H1 (cell line): ENCODE measurements around the gene RANBP9. TPM values are rescaled to one million over a fixed set of nuclear protein-coding genes. Genes with fewer than 3 reads are reported as not detected.

Experiments
- CTCF ChIA-PET: fragments of 300-600 bp; sonication (Branson Sonifier 250); formaldehyde crosslinking; loops from one replicate; lab custom pipeline; 2021; ENCODE audit not compliant: partially characterized antibody; lab: Charles Lee
- POLR2A ChIA-PET: fragments of 300-600 bp; sonication (Branson Sonifier 250); formaldehyde crosslinking; loops from one replicate; lab custom pipeline; 2021; ENCODE audit warnings: inconsistent platforms; ENCODE audit not compliant: partially characterized antibody; lab: Charles Lee
- DNase-seq, 2 experiments: peaks; one replicate each; pipeline versions ENCODE4 v3.0.0 to v3.0.0-alpha.2; 2010 to 2022; ENCODE audit warnings: low spot score in 2 of 2, low read depth in 1 of 2, mixed read lengths in 1 of 2
- FAIRE-seq: peaks from 2 replicates; lab custom pipeline; 2011; peaks lifted over from hg19 to GRCh38; lab: Jason Lieb, UNC
- H2AFZ ChIP-seq: 2 replicates; pipeline ENCODE4 v1.8.1; 2012; ENCODE audit warnings: low read length, inconsistent platforms
- H2AK5ac ChIP-seq: 2 replicates; pipeline ENCODE4 v1.6.1; 2013; ENCODE audit warnings: low read depth, low read length
- H2BK120ac ChIP-seq: replicated peaks from 2 replicates; pipeline ENCODE3; 2013; ENCODE audit warnings: low read depth, low read length, inconsistent platforms
- H2BK12ac ChIP-seq: 2 replicates; pipeline ENCODE4 v1.6.1; 2013; ENCODE audit warnings: low read depth, low read length
- H2BK15ac ChIP-seq: 2 replicates; pipeline ENCODE4 v1.6.1; 2013; ENCODE audit warnings: low read length
- H2BK20ac ChIP-seq: 2 replicates; pipeline ENCODE4 v1.6.1; 2013; ENCODE audit warnings: low read length
- H2BK5ac ChIP-seq: 2 replicates; pipeline ENCODE4 v1.6.1; 2013; ENCODE audit warnings: low read depth, low read length
- H3K14ac ChIP-seq: 2 replicates; pipeline ENCODE4 v1.6.1; 2013; ENCODE audit warnings: inconsistent platforms; ENCODE audit not compliant: insufficient read length
- H3K18ac ChIP-seq: 2 replicates; pipeline ENCODE4 v1.6.1; 2013; ENCODE audit warnings: low read length; ENCODE audit errors: extremely low read depth
- H3K23ac ChIP-seq: 2 replicates; pipeline ENCODE4 v1.6.1; 2013; ENCODE audit warnings: inconsistent platforms; ENCODE audit not compliant: insufficient read length
- H3K23me2 ChIP-seq: 2 replicates; pipeline ENCODE4 v1.6.1; 2013; ENCODE audit warnings: low read depth, low read length
- H3K27ac ChIP-seq: 2 replicates; pipeline ENCODE4 v1.6.1; 2011; ENCODE audit warnings: low read depth, low read length, inconsistent platforms
- H3K27me3 ChIP-seq, 4 experiments: replicated peaks in 1 of 4; 1 replicate in 1 of 4; 2 replicates in 3 of 4; pipeline versions ENCODE4 v1.6.1 to v1.8.1; 2011 to 2013; ENCODE audit warnings: low read length in 3 of 4, mild to moderate bottlenecking in 3 of 4, inconsistent platforms in 2 of 4, mixed read lengths in 2 of 4, moderate library complexity in 1 of 4; ENCODE audit not compliant: control insufficient read depth in 3 of 4, insufficient read depth in 3 of 4; ENCODE audit errors: extremely low read depth in 1 of 4
- H3K36me3 ChIP-seq, 4 experiments: 2 replicates each; pipeline versions ENCODE4 v1.6.1 to v1.8.1; 2011 to 2013; ENCODE audit warnings: mild to moderate bottlenecking in 4 of 4, low read length in 3 of 4, moderate library complexity in 2 of 4, control low read depth in 1 of 4, inconsistent platforms in 1 of 4; ENCODE audit not compliant: insufficient read depth in 4 of 4, control insufficient read depth in 2 of 4
- H3K4ac ChIP-seq: replicated peaks from 2 replicates; pipeline ENCODE3; 2013; ENCODE audit warnings: low read length, low read depth, mixed read lengths, inconsistent platforms; ENCODE audit not compliant: insufficient read length
- H3K4me1 ChIP-seq, 4 experiments: replicated peaks in 1 of 4; 1 replicate in 1 of 4; 2 replicates in 3 of 4; pipeline versions ENCODE4 v1.6.1 to v1.8.1; 2011 to 2013; ENCODE audit warnings: low read length in 3 of 4, inconsistent platforms in 2 of 4, mixed read lengths in 1 of 4; ENCODE audit not compliant: insufficient read depth in 4 of 4, control insufficient read depth in 3 of 4
- H3K4me2 ChIP-seq, 2 experiments: 2 replicates each; pipeline versions ENCODE4 v1.6.1 to v1.8.1; 2011 to 2013; ENCODE audit warnings: low read depth in 2 of 2, low read length in 2 of 2, control low read depth in 1 of 2, inconsistent platforms in 1 of 2, mild to moderate bottlenecking in 1 of 2; ENCODE audit not compliant: insufficient read depth in 1 of 2
- H3K4me3 ChIP-seq, 4 experiments: fragments of 200-600, 300-600 bp in 1 of 4; sonication (generic), shearing (Covaris generic), sonication (Bioruptor Twin) in 1 of 4; 2 replicates each; pipeline versions ENCODE4 v1.5.1 to v1.8.1; 2011 to 2016; ENCODE audit warnings: low read length in 4 of 4, low read depth in 3 of 4, control low read depth in 2 of 4, inconsistent platforms in 2 of 4, mild to moderate bottlenecking in 2 of 4, mixed read lengths in 1 of 4, moderate library complexity in 1 of 4; ENCODE audit not compliant: insufficient read depth in 2 of 4; ENCODE audit errors: extremely low read depth in 1 of 4
- H3K56ac ChIP-seq: replicated peaks from 2 replicates; pipeline ENCODE3; 2013; ENCODE audit warnings: low read depth, mild to moderate bottlenecking, mixed read lengths, low read length, inconsistent platforms; ENCODE audit not compliant: insufficient read length
- H3K79me1 ChIP-seq: 2 replicates; pipeline ENCODE4 v1.6.1; 2013; ENCODE audit warnings: low read depth, low read length, control low read depth
- H3K79me2 ChIP-seq, 2 experiments: 2 replicates each; pipeline versions ENCODE4 v1.6.1 to v1.8.1; 2012 to 2013; ENCODE audit warnings: low read length in 2 of 2, mild to moderate bottlenecking in 2 of 2, inconsistent platforms in 1 of 2; ENCODE audit not compliant: insufficient read depth in 2 of 2, control insufficient read depth in 1 of 2
- H3K9ac ChIP-seq, 4 experiments: replicated peaks in 1 of 4; 1 replicate in 1 of 4; 2 replicates in 3 of 4; pipeline versions ENCODE4 v1.6.1 to v1.8.1; 2011 to 2013; ENCODE audit warnings: low read depth in 3 of 4, low read length in 3 of 4, control low read depth in 2 of 4, mild to moderate bottlenecking in 2 of 4, moderate library complexity in 2 of 4, inconsistent platforms in 1 of 4; ENCODE audit errors: extremely low read depth in 1 of 4
- H3K9me3 ChIP-seq, 2 experiments: 2 replicates each; pipeline versions ENCODE4 v1.6.1 to v1.8.1; 2012 to 2013; ENCODE audit warnings: mild to moderate bottlenecking in 2 of 2, moderate library complexity in 2 of 2, control low read depth in 1 of 2, inconsistent platforms in 1 of 2, low read depth in 1 of 2, low read length in 1 of 2, mixed read lengths in 1 of 2; ENCODE audit not compliant: insufficient read depth in 2 of 2
- H4K20me1 ChIP-seq, 2 experiments: replicated peaks in 1 of 2; 2 replicates each; pipeline versions ENCODE3 to v1.8.1; 2011 to 2013; ENCODE audit warnings: inconsistent platforms in 2 of 2, low read length in 2 of 2, mild to moderate bottlenecking in 1 of 2; ENCODE audit not compliant: insufficient read depth in 2 of 2, control insufficient read depth in 1 of 2
- H4K5ac ChIP-seq: 2 replicates; pipeline ENCODE4 v1.6.1; 2013; ENCODE audit warnings: low read length, low read depth, mixed read lengths, inconsistent platforms; ENCODE audit not compliant: insufficient read length
- H4K8ac ChIP-seq: 2 replicates; pipeline ENCODE4 v1.8.0; 2013; ENCODE audit warnings: mild to moderate bottlenecking, moderate library complexity, low read length, inconsistent platforms; ENCODE audit not compliant: insufficient read depth; ENCODE audit errors: extremely low read depth
- H4K91ac ChIP-seq: replicated peaks from 2 replicates; pipeline ENCODE3; 2013; ENCODE audit warnings: low read length, mixed read lengths, inconsistent platforms; ENCODE audit not compliant: insufficient read length
- CTCF ChIP-seq, 3 experiments: IDR thresholded peaks; 1 replicate in 2 of 3; 2 replicates in 1 of 3; pipeline versions ENCODE4 v1.5.1 to v1.6.1; 2011; ENCODE audit warnings: low read length in 3 of 3, mild to moderate bottlenecking in 3 of 3, inconsistent platforms in 2 of 3, low read depth in 1 of 3, moderate library complexity in 1 of 3; ENCODE audit not compliant: insufficient read depth in 1 of 3; ENCODE audit errors: control extremely low read depth in 1 of 3
- SP1 ChIP-seq: IDR thresholded peaks from 2 replicates; pipeline ENCODE4 v1.6.1; 2011; ENCODE audit warnings: low read depth, low read length
- WGBS, 2 experiments: shearing (Covaris generic) in 1 of 2; methylation state at CpG; one replicate each; pipeline versions ENCODE4 v1.1.6 to v1.1.7; 2013 to 2015; ENCODE audit warnings: low lambda C conversion rate in 2 of 2, mixed read lengths in 2 of 2, inconsistent platforms in 1 of 2, low coverage in 1 of 2, missing lambda C conversion rate in 1 of 2; ENCODE audit not compliant: insufficient replicate concordance in 2 of 2, insufficient coverage in 1 of 2, insufficient read length in 1 of 2; ENCODE audit errors: extremely low coverage in 1 of 2, missing lambda C conversion rate in 1 of 2; 5-methylcytosine and 5-hydroxymethylcytosine counted together
- polyA plus RNA-seq, 7 experiments: library from polyadenylated mRNA; depleted of rRNA in 3 of 7; stranded (reverse) in 5 of 7; unstranded in 2 of 7; fragments of >200 nt in 5 of 7; fragments of 200-250 nt in 2 of 7; gene quantifications; 1 replicate in 5 of 7; 2 replicates in 1 of 7; 4 replicates in 1 of 7; pipeline versions ENCODE4 v1.2.1 to v1.2.3, GENCODE V29; 2011 to 2013; ENCODE audit warnings: missing spikeins in 2 of 7, mixed read lengths in 2 of 7
- total RNA-seq: library from RNA; stranded (reverse); fragmentation: NEBNext Ultra II Directional; extraction: Animal tissue kit (Norgen Biotek cat#: 25700); gene quantifications from 2 replicates; pipeline ENCODE4 v1.2.1, GENCODE V29; 2021

RANBP9 gene
- total and polyA plus RNA-seq, 2 of the 8 experiments (the other 6 are each of a cell fraction or from before 2014, with no cell fraction given): 13.0 to 36.7 TPM

GRCh38 chr6:13678255-13678983 is 33.2 kb downstream of the RANBP9 start:
- Histone ChIP-seq H3K79me2 (peaks cover 3 to 86% of the 10 kb centered on the region in 2 experiments; a peak in 3 of 4 replicates), H2BK12ac (no peak overlapping the region), H2BK15ac (no peak overlapping the region), H3K4me2 (no peak overlapping the region), H3K23ac (no peak overlapping the region), H4K20me1 (peaks cover 0 to 1% of the 10 kb centered on the region in 2 experiments), H3K18ac (no peak overlapping the region), H3K14ac (no peak overlapping the region), H3K23me2 (no peaks in the 10 kb centered on the region), H2BK5ac (no peak overlapping the region), H4K91ac (no peak overlapping the region), H3K27ac (no peak overlapping the region), H2BK20ac (no peak overlapping the region), H3K27me3 (no peaks in the 10 kb centered on the region), H4K8ac (no peak overlapping the region), H2AFZ (no peak overlapping the region), H2AK5ac (no peak overlapping the region), H3K4me1 (no peaks in the 10 kb centered on the region), H2BK120ac (no peak overlapping the region), H3K4ac (no peak overlapping the region), H4K5ac (no peak overlapping the region), H3K9ac (no peak overlapping the region), H3K79me1 (0 out of 2 replicates have a peak, but pooled peaks cover 4% of the 10 kb centered on the region), H3K56ac (no peak overlapping the region), H3K36me3 (no peaks in the 10 kb centered on the region; a peak in 1 of 8 replicates), H3K9me3 (no peaks in the 10 kb centered on the region), H3K4me3 (no peak overlapping the region)
- ChIA-PET CTCF (interaction anchor here (0.6 to 0.8 kb wide), 2 partner anchors 17 to 45 kb away, joined by 3 read pairs; no protein-coding TSS in a partner anchor), POLR2A (interaction anchor here (0.6 to 0.8 kb wide), 2 partner anchors 62 to 89 kb away, joined by 3 read pairs; no protein-coding TSS in a partner anchor)
- no peak for DNase-seq
- FAIRE-seq: no peak
- 83% methylated on average over 4 of the region's 4 CpGs; no CpG with 5 or more reads in 1 of the 2 experiments for WGBS, 2 experiments
- peak; percentile 74; the same call in 1 of the 2 replicates for TF ChIP-seq SP1
- no peak for TF ChIP-seq CTCF (IDR thresholded peaks at IDR 0.05; ENCODE audit: control extremely low read depth in 1 of 3, insufficient read depth in 1 of 3, low read depth in 1 of 3, low read length in 3 of 3)
